ENCODE results near the gene ARHGAP22.

ARHGAP22 gene

GRCh38 chr10:48552946-48553564, 51.8 kb downstream of the ARHGAP22 start:
- DNase-seq (ENCODE audit: low spot score): no peak

GRCh38 chr10:48551861-48552591, 52.8 kb downstream of the ARHGAP22 start:
- DNase-seq (ENCODE audit: low spot score): peak; percentile 84

GRCh38 chr10:48550977-48551376, 53.9 kb downstream of the ARHGAP22 start:
- no peak for DNase-seq (ENCODE audit: low spot score)

GRCh38 chr10:48550071-48550691, 54.7 kb downstream of the ARHGAP22 start:
- DNase-seq (ENCODE audit: low spot score): no peak

GRCh38 chr10:48549236-48549635, 55.6 kb downstream of the ARHGAP22 start:
- DNase-seq (ENCODE audit: low spot score): no peak

- no peak for DNase-seq (ENCODE audit: low spot score)
Measured at GRCh38 chr10:48548531-48549135, 56.2 kb downstream of the ARHGAP22 start.

GRCh38 chr10:48547981-48548380, 56.9 kb downstream of the ARHGAP22 start:
- DNase-seq (ENCODE audit: low spot score): no peak

- no peak for DNase-seq (ENCODE audit: low spot score)
Measured at GRCh38 chr10:48547061-48547895, 57.6 kb downstream of the ARHGAP22 start.

GRCh38 chr10:48545462-48546145, 59.3 kb downstream of the ARHGAP22 start:
- no peak for DNase-seq (ENCODE audit: low spot score)

GRCh38 chr10:48543182-48543844, 61.6 kb downstream of the ARHGAP22 start:
- no peak for DNase-seq (ENCODE audit: low spot score)

- no peak for DNase-seq (ENCODE audit: low spot score)
Measured at GRCh38 chr10:48542471-48543181, 62.2 kb downstream of the ARHGAP22 start.

- no peak for DNase-seq (ENCODE audit: low spot score)
Measured at GRCh38 chr10:48541144-48541795, 63.6 kb downstream of the ARHGAP22 start.

- DNase-seq (ENCODE audit: low spot score): no peak
Measured at GRCh38 chr10:48538611-48539010, 66.3 kb downstream of the ARHGAP22 start.

GRCh38 chr10:48536916-48537890, 67.7 kb downstream of the ARHGAP22 start:
- DNase-seq (ENCODE audit: low spot score): no peak

- DNase-seq (ENCODE audit: low spot score): no peak
Measured at GRCh38 chr10:48536156-48536500, 68.7 kb downstream of the ARHGAP22 start.

- no peak for DNase-seq (ENCODE audit: low spot score)
Measured at GRCh38 chr10:48535416-48536155, 69.3 kb downstream of the ARHGAP22 start.

GRCh38 chr10:48533951-48534720, 70.7 kb downstream of the ARHGAP22 start:
- DNase-seq (ENCODE audit: low spot score): peak; percentile 52

Data from GM03348 (cell line).